22Rv1 (cell line): ENCODE results near the gene SPATS1.

Source experiments
- H3K27ac ChIP-seq: fragments of 450-650 bp; 2 replicates; pipeline ENCODE4 v1.5.1; 2017
- ZFX ChIP-seq: fragments of 450-650 bp; IDR thresholded peaks from 2 replicates; pipeline ENCODE4 v1.6.1; 2017; ENCODE audit warnings: antibody characterized with exemption, borderline replicate concordance
- TF ChIP-seq, protein P1 (sequence below): fragments of 450-650 bp; IDR thresholded peaks from 2 replicates; pipeline ENCODE4 v1.5.1; 2017; ENCODE audit warnings: mild to moderate bottlenecking

The SPATS1 gene

DNA sequence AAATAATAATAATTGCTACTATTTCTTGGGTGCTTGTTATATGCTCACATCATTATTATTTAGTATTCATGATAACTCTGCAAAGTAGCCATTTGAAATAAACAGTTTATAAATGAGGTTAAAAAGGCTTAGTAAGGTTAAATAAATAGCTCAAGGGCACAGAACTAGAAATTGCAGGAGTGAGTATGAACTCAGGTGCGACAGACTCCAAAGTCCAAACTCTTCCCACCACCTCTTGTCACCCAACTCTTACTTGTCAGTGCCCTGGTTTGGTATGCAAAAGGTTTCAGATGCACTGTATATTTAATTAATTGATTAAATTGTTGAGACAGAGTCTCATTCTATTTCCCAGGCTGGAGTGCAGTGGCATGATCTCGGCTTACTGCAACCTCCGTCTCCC, 24.3 kb downstream of the SPATS1 start:
- H3K27ac ChIP-seq: no peak overlapping the region
- no peak for TF ChIP-seq ZFX

DNA sequence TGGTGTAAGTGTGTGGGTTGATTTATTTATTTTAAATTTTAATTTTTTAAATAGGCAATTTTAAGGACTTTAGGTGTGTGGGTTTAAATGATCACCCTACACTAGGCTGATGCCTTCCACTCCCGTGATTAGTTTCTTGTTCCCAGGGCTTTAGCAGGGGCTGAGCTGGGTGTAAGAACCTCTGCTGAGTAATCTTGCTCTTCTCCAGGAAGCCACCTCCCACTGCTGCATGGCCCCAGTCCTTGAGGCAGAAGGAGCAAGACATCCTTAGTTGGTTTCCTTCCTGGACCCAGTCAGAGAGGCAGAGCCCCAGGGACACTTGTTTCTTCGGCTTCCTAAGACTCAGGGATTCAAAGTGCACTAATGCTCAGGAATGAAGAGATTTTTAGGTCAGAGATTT, 25.2 kb downstream of the SPATS1 start:
- TF ChIP-seq, protein P1, sequence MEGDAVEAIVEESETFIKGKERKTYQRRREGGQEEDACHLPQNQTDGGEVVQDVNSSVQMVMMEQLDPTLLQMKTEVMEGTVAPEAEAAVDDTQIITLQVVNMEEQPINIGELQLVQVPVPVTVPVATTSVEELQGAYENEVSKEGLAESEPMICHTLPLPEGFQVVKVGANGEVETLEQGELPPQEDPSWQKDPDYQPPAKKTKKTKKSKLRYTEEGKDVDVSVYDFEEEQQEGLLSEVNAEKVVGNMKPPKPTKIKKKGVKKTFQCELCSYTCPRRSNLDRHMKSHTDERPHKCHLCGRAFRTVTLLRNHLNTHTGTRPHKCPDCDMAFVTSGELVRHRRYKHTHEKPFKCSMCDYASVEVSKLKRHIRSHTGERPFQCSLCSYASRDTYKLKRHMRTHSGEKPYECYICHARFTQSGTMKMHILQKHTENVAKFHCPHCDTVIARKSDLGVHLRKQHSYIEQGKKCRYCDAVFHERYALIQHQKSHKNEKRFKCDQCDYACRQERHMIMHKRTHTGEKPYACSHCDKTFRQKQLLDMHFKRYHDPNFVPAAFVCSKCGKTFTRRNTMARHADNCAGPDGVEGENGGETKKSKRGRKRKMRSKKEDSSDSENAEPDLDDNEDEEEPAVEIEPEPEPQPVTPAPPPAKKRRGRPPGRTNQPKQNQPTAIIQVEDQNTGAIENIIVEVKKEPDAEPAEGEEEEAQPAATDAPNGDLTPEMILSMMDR: no peak
- no peak for TF ChIP-seq ZFX
- H3K27ac ChIP-seq: no peak overlapping the region

DNA sequence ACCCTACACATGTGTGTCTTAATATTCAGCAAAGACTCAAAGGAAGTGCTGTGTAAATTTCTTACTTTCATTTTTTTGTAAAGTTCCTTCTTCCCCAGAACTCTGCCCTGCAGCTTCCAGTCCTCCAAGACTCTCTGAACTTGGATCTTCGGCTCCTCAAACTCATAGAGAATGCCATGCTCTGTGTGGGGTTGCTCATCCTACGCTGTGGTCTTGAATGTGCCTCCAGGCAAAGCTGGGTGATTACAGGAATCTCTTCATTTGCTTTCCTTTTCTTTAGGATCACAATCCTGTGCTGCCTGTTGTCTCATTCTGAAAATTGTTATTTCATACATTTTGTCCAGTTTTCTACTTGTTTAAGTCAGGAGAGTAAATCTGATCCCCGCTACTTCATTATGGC, 30.6 kb downstream of the SPATS1 start:
- TF ChIP-seq, protein P1: no peak
- no peak for TF ChIP-seq ZFX
- no peak overlapping the region for H3K27ac ChIP-seq

DNA sequence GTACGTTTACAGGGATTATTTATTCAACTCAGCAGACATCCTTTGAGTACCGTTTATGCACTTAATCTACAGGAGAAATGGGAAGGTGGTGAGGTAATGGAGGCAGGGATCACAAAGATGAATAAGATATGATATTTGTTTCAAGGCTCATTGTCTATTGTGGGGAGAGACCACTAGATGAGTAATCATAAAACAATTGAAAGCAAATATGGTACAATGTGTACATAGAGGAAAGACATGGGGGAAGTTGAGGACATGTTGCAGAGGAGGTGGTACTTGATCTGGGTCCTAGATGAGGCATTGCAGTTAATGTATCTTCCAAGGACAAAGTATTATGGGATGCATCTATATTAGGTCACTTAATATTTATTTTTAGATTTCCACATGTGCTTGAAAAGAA, 31.3 kb downstream of the SPATS1 start:
- TF ChIP-seq ZFX: no peak
- no peak overlapping the region for H3K27ac ChIP-seq

DNA sequence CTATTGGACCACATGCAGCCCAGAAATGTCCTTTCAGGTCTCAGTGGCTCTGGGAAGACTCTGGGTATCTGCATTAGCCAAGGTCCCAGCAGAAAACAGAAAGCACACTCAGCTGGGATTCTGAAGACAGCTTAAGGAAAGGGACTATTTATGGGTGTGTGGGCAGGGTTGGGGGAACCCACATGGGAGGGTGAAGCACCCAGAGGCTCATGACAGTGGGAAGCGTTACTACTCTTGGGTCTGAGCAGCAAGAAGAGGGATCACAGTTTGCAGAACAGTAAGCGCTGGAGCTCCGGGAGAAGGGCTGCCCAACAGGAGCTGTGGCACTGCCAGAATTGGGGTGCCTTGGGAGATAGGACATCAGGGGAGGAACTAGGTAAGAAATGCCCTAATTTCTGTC, 32.6 kb downstream of the SPATS1 start:
- TF ChIP-seq, protein P1: no peak
- TF ChIP-seq ZFX: no peak
- no peak overlapping the region for H3K27ac ChIP-seq

DNA sequence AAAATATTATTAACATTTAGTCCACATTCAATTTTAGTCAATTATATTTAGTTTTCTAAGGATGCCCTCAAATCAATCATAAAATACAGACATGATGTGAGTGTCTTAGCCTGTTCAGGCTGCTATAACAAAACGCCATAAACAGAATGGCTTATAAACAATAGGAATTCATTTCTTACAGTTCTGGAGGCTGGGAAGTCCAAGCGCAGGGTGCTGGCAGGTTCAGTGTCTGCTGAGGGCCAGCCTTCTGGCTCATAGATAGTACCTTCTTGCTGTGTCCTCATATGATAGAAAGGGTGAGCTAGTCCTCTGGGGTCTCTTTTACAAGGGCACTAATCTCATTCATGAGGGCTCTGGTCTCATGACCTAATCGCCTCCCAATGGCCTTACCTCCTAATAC, 35.0 kb downstream of the SPATS1 start:
- H3K27ac ChIP-seq: no peak overlapping the region
- TF ChIP-seq, protein P1: no peak
- no peak for TF ChIP-seq ZFX

DNA sequence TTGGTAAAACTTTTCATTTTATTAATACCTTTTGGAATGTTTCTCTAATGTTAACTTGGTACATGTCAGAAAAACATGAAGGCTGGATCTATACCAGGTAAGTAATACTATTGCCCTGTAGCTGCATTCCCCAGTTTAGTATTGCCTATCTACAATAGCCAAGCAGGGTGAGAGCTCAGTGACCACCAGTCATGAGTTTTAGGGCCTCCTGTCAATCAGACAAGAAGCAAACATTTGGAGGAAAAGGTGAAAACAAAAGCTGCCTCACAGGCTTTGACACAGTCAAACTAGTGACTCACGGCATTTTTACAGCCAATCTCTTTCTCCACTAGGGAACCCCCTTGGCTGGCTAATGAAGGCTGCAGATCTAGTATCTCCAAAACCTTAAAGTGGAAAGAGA, 35.5 kb downstream of the SPATS1 start:
- TF ChIP-seq, protein P1: no peak
- TF ChIP-seq ZFX: no peak
- H3K27ac ChIP-seq: no peak overlapping the region

DNA sequence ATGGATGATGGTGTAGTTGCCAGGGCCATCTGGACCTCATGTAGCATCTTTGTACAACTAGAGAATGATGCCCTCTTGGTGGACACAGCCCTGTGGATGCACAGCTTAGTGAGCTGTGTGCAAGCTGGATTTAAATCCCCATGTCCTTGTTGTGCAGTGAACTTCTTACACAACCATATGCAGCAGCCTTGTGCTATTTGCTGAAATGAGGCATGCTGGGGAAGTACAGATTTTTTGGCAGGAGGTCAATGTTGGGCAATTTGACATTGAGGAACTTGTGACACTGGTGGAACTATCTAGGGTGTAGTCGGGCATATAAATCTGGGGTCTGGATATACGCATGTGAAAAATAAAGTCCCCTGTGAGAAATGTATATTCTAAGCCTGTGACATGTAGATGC, 39.3 kb downstream of the SPATS1 start:
- no peak for TF ChIP-seq ZFX
- TF ChIP-seq, protein P1: no peak

More for the DNA sequence above, 39.3 kb downstream of the SPATS1 start:
- H3K27ac ChIP-seq: no peak overlapping the region
